HG03045 (cell line): ENCODE data around the gene MCF2L.

ENCODE experiments used
- ATAC-seq: cut with Tn5 transposase; IDR thresholded peaks from one replicate; pipeline ENCODE4 v1.9.1; 2021; ENCODE audit warnings: mild to moderate bottlenecking, moderate library complexity; ENCODE audit not compliant: unreplicated experiment

The MCF2L gene

DNA sequence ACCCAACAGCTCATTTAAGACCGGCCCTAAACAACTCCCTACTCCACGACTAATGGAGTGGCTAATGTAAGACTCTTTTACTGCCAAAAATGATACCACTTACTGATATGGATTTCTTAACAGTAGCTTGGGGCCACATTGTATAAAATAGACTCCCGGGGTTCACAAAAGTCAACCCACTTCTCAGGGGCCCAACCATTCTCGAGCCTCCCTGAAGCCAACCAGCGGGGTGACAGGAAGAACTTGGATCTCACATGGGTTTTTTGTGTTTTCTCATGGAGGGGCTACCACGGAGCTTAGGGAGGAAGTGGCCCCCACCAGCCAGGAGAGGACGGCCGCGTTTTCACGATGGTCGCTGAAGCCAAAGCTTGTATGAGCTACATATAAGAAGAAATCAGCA is 8.1 kb downstream of the MCF2L start:
- ATAC-seq, result no peak

DNA sequence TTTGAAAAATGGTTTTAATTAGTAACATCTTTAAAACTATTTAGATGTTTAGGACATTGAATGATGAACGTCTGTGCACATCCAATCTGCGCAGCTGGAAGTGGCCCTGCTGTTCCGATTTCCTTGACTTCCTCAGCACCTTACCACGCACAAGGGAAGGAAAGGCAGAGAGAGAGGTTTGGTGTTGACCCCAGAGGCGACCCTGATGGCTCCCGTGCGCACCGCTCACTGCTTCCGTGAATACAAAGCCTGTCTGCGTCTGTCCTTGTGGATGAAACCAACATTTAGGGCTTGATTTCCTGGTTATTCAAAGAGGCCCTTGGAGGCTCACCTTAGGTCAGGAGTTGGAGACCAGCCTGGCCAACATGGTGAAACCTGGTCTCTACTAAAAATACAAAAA is 8.5 kb downstream of the MCF2L start:
- ATAC-seq, result no peak

DNA sequence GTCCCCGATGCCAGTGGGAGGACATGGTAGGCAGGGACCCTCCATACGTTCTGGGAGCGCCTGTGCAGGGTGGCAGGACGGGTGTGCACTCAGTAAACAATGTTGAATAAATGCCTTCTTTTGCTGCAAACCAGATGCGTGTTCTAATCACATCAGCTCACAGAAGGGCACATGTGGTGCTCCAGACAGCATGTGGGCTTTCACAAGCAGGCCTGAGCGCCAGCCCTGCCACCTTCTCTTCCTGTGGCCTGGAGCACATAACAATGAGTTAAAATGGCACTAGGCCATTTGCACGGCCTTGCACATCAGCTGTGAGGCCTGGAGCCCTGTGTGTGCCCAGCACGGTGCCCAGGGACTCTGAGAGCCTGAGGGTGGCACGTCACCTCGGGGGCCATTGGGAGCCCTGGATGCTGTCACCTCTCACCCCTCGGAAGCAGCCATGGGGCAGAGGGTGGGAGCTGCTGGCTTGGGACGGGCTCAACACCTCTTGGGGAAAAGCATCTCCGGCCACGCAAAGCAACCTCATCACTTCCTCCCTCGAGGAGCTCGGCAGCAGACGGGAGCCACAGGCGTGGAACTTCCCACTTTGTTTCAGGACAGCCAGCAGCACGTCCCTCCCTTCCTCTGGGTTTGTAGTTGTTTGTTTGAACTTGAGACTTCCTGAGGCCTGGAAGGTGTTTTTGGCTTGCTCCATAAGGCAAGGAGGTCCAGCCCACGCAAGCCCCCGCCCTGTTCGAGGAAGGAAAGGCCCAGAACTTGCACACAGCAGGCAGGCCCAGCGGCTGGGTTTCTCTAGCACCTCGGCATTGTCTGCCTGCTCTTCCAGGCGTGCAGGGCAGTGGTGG is 9.8 kb downstream of the MCF2L start:
- ATAC-seq, result no peak

DNA sequence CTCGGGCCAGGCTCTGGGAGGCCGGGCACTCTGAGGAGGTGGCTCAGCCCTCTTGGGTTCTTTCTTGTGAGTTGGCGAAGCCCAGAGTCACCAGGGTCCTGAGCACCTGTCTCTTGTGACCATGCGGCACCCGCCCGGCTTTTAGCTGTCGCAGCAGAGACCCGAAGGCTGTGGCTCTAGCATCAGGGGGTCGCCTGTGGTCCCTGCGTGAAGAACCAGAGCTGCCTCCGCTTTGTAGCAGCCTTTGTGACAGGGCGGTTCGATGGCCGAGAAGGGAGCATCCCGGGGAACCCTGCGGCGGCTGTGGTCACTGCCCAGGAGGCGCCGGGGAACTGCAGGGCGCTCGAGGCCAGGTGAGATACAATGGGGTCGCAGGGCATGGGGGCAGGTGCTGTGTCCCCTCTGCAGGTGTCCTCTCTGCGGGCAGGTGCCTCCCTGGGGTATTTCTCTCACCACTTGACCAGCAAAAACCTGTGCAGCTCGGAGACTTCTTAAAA is 10.4 kb downstream of the MCF2L start:
- ATAC-seq, result no peak

DNA sequence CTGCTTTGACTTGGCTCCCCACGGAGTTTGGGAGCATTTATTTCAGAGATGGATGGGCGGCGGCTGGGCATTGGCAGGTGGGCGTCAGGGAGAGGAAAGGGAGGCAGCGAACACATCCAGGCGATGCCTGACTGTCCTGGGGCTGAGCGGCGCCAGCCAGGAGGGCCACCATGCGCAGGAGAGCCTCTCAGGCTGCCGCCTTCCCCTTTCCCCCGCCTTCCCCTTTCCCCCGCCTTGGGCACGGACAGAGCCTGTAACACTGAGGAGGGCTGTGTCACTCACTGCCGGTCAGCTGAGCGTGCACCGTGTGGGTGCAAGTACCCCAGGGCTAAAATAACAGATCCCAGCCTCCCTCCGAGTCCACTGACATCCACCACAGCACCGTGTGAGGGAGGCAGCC is 11.4 kb downstream of the MCF2L start:
- ATAC-seq, result no peak

DNA sequence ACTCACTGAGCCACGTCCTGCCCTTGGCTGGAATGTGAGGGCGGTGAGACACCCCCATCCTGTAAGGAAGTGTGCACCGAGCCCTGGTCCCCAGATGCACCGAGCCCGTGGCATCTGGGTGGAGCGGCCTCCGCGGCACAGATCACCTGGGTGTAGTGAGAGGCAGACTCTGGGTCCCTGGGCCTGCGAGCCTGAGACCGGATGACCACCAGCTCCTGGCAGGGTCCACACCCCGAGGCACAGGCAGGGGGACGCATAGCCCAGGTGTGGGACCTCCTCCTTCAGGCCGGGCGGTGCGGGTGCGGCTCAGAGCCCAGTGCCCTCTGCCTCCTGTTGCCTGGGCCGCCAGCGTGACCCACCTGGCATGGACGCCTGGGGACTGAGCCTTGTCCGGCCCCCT is 12.4 kb downstream of the MCF2L start:
- no peak for ATAC-seq

DNA sequence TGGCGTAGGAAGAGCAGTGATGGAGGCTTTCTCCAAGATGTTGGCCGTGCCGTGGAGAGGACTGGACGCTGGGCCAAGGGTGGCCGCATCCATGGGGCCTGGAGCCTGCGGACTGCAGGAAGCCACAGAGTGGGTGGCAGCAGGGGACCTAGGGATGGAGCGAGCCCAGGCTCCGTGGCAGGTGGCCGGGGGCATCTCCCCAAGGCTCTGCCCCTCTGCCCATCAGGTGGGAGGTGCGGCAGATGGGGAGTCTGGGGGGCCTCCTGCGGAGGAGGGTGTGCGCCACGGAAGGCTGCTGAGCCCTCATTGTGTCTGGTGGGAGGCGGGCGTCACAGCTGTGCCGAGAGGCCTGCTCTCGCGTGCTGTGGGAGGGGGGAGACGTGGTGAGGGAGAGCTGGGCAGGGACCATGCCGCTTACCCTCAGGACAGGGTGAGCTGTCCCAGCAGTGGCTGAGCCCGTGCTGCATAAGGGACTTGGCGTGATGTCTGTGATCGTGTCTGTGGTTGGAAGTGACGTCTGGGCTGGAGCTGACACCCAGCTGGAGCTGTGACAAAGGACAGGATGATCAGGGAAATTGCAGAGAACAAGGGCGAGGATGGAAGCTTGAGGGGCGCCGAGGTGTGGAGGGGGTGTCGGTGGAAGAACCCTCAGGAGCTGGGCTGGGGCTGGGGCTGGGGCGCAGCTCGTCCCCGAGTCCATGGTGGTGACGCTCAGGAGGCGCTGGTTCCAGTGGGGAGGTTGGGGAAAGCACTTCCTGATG is 13.4 kb downstream of the MCF2L start:
- ATAC-seq, result no peak

DNA sequence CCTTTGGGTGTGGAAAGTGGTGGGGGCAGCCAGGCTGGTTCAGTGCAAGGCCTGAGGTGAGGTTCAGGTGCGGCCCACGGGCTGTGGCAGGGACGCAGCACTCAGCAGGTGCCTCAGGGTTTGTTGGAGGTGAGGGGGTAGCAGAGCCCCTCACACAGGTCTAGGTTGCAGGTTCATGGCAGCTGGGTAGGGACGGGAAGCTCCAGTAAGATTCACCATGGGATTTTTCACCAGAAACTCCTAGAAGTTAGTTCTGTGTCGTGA is 14.0 kb downstream of the MCF2L start:
- ATAC-seq, result no peak

DNA sequence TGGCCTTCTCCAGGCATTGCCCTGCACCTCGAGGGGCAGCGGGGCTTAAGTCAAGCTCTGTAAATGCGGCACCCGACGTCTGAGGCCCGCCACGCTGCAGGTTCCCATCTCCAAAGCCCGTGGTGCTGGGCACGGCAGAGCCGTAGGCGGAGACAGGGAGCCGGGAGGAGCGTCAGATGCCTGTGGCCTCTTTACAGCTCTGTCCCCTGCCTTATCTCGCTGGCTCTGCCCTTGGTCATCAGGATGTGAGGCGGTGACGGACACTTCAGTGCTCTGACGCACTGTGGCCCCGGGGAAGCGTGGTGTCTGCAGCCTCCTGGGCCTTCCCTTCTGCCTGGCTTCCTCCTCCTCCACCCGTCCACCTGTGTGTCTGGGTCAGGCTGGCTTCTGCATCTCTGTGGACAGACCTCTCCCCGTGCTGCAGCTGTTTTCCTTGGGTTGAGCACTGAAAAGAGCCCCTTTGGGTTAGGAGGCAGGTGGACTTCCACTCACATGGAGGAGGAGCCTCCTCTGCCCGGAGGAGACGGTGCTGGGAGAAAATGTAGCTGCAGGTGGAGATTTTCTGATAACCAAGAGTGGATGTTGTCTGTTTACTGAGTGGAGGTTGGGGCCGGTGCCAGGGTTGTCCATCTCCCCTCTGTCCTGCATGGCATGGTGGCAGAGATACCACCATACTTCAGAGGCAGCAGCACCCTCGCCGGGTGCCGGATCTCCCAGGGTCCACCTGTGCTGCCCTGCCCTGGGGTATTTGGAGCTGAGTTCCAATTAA is 14.6 kb downstream of the MCF2L start:
- ATAC-seq, result no peak

DNA sequence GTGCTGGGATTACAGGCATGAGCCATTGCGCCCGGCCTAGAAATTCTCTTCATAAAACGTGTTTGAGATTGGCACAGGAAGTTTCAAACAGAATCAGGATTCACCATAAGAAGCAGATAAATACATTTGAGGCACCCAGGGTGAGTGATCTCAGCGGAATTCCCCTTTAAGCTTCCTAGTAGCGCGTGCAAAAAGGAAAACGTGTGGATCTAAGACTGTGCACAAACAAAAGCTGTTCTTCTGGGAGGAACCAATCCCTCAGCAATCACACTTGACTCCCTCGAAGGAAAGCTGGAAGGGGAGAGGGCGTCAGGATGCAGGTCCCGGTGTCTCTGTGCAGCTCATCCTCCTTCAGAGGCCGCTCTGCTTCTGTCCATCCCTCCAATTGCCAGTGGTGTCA is 15.5 kb downstream of the MCF2L start:
- ATAC-seq, result no peak

DNA sequence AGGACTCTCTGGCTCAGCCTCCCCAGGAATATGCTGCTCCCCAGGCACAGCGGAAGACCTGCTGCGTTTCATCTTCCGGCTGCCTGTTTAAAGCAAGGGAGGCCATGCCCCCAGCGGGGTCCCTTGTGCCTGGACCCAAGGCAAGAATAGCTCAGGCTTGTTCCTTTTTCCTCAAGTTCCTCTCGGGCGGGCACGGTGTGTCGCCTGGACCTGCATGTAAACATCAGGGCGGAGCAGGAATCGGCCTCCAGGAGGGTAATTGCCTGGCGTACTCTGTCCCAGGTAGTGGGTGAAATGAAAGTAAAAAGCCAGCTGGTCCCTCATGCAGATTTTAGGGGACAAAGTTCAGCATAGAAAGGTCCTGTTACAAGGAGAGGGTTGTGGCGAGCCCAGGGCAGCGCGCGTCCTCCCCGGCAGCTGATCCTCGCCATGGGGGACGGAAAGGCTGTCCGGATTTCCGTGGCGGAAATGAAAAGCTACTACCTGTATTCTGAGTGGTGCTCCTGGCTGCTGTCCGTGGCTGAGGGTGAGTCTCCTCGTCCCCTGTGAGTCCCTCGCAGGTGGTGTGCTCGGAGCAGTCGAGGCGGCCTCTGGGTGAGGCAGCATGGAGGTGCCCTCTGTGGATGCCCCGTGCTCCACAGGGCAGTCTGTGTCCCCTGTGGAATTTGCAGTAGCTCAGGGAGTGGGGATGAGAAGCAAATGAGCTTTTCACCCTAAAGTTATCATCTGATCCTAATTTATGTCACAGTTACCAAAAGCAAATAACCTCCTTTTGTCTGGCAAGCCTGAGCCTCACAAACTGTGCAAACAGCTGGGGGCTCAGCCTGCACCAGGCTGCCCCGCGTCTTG is 16.2 kb downstream of the MCF2L start:
- ATAC-seq, result no peak

DNA sequence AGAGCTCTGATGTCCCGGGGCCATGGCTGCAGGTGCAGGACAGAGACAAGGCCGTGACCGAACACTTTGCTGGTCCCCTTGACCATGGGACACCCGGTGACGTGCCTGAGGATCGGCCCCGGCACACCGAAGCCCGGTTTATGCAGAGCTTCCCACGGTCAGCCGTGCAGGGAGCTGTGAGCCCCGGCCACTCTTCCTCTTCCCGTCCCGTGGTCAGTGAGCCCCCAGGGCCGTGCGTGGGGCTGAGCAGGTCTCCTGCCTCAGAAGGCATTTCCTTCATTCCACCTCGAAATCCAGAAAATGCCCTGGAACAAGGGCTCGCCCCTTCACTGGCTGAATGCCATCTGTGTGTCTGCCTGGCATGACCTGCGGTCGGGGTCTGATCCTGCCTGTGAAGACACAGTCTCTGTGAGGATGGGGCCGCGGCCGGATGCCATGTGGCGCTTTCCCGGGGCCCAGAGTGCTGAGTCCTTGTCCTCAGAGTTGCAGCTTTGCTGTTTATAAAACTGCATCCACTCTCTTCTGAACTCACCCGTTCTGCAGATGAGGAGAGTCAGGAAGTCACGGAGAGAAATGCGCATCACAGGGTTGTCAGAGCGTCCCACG is 16.9 kb downstream of the MCF2L start:
- no peak for ATAC-seq

DNA sequence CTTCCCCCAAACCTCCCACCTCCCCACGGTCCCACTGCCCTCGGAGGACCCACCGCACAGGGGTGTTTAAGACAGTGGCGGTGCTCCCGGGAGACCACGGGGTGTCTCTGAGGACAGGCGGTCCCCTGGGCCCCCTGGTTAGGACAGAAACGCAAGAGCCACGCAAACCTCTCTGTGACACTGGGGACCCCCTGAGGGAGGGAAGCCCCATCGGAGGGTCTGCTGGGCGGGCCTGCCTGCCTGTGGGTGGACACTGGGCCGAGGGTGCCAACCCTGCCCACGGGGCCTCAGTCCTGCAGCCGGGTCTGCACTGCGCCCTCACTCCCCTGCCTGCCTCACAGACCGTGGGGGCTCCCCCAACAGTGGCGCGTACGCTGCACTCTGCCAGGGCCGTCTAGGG is 17.5 kb downstream of the MCF2L start:
- no peak for ATAC-seq

DNA sequence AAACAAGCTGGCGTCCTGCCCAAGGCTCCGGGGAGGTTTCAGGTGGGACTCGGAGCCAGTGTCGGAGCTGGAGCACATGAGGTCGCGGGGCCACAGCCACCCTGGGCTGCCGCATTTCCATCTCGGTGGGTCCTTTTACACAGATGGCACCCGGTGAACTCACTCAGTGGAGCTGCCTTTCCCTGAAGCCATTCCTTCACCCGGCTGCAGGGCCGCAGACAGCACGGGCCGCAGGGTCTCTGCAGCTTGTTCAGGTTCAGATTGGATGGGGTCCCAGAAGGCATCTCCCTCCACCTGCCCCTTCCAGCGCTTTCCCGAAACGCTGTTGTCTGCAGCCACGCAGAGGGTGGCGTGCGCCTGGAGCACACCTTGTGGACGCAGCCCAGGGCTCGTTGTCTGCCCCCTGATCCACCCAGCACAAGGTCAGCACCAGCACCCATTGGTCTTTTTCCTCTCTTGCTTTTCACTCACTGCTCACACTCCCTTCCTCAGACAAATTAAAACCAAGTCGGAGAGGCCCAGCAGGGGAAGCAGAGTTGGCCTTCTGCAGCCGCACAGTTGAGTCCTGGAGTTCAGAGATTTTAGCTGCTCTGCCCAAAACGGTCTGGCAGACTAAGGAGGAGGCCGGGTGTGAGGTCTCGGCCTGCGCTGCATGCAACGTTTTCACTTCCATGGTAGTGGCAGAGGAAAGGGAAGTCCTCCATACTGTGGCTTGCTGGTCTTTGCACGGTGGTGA is 18.1 kb downstream of the MCF2L start:
- ATAC-seq, result no peak

DNA sequence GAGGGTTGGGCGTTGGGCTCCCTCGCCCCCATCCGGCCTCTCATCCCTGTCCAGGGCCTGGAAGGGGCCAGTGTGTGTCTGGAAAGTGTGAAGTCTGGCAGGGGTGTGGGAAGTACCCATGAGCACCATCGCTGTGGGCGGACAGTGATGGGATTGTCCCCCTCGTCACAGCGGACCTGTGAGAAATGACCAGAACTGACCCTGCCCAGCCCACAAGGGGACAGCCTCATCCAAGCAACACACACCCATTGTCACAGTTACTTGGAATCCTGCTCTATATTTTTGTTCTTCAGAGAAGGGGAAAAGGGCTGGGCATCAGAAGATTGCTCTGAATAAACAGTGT is 18.6 kb downstream of the MCF2L start:
- no peak for ATAC-seq

DNA sequence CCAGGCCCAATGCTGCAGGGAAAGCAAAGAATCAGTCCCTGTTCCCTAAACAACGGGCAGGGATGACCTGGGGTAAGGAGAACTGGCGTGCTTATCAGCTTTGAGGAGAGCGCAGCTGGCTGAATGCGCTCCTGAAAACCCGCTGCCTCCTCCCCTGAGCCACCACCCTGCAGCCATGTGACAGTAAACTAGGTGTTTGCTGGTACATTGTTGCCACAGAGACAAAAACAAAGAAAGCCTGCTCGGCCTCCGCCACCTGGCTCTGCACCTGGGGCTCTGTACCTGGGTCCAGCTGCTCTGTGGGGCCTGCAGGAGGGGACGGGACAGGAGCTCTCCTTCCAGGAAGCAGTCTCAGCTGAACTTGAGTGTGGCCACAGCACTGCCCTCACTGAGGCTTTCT is 21.8 kb downstream of the MCF2L start:
- no peak for ATAC-seq

DNA sequence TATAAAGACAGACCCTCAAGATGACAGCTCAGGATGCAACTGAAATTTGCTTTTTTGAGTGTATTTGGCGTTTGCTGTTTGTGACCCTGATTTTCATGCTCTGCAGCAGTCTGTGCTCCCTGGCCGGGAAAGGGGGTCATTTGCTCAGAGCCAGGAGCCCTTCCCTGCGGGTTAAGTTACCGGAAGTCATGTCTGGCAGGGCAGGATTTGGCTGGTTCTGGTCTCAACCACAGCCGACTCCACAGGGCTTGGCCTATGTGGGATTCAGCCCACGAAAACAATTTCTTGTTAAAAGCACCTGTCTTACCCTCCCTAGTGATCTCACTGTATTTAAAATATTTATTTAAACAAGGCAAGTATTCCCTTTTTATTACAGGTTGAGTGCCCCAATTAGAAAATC is 22.6 kb downstream of the MCF2L start:
- ATAC-seq, result no peak

DNA sequence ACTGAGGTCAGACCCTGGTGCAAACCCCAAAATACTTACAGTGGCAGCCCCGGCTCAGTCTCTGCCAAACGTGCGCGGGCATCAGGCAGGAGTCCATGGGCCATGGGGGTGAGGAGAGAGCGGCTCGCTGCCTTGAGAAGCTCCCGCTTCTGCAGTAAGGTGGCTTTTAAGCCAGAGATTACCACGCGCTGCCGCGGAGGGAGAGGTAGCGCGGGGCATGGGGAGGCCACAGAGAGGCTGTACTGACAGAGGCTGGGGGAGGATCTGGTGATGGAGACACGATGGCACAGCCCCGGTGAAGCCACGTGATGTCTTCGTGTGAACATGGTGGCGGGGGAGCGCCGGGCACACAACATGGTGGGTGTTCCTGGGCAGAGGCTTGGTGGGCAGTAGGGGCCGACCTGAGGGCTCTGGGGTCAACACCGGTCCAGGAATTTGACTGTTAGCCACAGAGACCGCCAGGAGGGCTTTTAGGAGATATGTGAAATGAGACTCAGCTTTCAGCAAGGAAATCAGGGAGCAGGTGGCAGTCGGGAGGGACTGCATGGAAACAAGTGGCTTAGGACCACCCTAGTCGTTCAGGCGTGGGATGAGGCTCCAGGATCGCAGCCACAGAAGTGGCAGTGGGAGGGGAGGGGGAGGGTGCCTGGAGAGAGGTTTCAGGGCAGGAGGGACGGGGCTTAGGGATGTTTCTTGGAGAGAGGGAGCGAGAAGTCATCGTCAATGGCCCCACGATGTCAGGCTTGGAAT is 24.1 kb downstream of the MCF2L start:
- no peak for ATAC-seq

DNA sequence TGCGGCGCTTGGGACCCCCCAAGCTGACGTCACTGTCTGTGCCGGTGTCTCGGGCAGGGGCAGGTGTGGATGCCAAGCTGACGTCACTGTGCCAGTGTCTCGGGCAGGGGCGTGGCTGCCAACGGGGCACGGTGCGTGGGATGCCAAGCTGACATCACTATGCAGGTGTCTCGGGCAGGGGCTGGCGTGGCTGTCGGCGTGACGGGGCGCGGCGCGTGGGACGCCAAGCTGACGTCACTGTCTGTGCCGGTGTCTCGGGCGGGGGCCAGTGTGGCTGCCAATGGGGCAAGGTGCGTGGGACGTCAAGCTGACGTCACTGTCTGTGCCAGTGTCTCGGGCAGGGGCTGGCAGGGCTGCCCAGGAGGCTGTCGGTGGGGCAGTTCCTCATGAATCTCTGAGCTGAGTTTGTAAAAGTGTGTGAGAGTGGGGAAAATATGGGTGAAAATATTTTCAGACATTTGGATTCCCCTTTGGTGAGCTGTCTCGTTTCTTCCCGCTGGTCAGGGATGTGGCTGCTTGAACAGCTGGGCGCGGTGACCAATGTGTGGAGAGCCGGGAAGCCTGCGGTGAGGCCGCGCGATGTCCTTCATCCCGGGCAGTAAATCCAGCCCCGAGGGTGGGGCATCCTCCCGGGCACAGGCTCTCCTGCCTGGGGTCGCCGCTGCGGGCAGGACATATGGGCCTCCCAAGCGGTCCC is 25.2 kb downstream of the MCF2L start:
- ATAC-seq, result no peak
